Measurements from ENCODE around the gene ADGRF4. TPM values are rescaled to one million over a fixed set of nuclear protein-coding genes. Genes with fewer than 3 reads are reported as not detected.

Gene ADGRF4
- total RNA-seq, 1 experiment from 2014 or later, result not detected

- Histone ChIP-seq H2BK20ac (ENCODE audit: low read depth, low read length, poor library complexity, severe bottlenecking) (no peak overlapping the region), H3K9me3 (ENCODE audit: control insufficient read depth, low read depth, low read length) (no peaks in the 10 kb centered on the region), H3K79me1 (ENCODE audit: insufficient read depth, low read depth, low read length, poor library complexity, severe bottlenecking) (no peaks in the 10 kb centered on the region), H3T11ph (ENCODE audit: low read length) (no peak overlapping the region), H3K27me3 (ENCODE audit: insufficient read depth, low read length) (no peaks in the 10 kb centered on the region), H2BK5ac (ENCODE audit: insufficient read length, low read length) (no peak overlapping the region), H3K56ac (ENCODE audit: insufficient read length, low read depth, low read length) (no peak overlapping the region), H3K18ac (ENCODE audit: insufficient read length, low read depth, low read length) (no peak overlapping the region), H3K4ac (ENCODE audit: low read depth, low read length) (no peak overlapping the region), H4K8ac (replicated peaks; ENCODE audit: insufficient read length, low read depth, low read length) (no peak overlapping the region), H3K23ac (ENCODE audit: insufficient read length, low read depth, low read length) (no peak overlapping the region), H3K27ac (ENCODE audit: insufficient read length, low read depth, low read length) (no peak overlapping the region), H4K20me1 (ENCODE audit: control insufficient read depth, insufficient read depth, insufficient read length) (no peaks in the 10 kb centered on the region), H3K4me1 (ENCODE audit: insufficient read depth, low read length) (no peaks in the 10 kb centered on the region), H4K91ac (ENCODE audit: insufficient read length, low read depth, low read length) (no peak overlapping the region), H2BK15ac (ENCODE audit: low read depth, low read length) (no peak overlapping the region), H3K14ac (ENCODE audit: insufficient read depth, low read length) (no peak overlapping the region), H3K4me2 (ENCODE audit: insufficient read depth, insufficient read length, low read length) (no peak overlapping the region), H3K23me2 (ENCODE audit: insufficient read length, low read depth, low read length, poor library complexity, severe bottlenecking) (no peaks in the 10 kb centered on the region), H4K5ac (ENCODE audit: insufficient read length, low read depth, low read length) (no peak overlapping the region), H3K9ac (ENCODE audit: extremely low read depth, insufficient read length, low read length) (no peak overlapping the region), H2BK12ac (ENCODE audit: insufficient read length, low read depth, low read length) (no peak overlapping the region), H2AK5ac (ENCODE audit: insufficient read length, low read length) (no peak overlapping the region), H2AFZ (ENCODE audit: low read length) (no peak overlapping the region), H3K79me2 (ENCODE audit: insufficient read depth, low read length) (no peaks in the 10 kb centered on the region), H2BK120ac (ENCODE audit: low read depth, low read length, poor library complexity, severe bottlenecking) (no peak overlapping the region)
- H3K27me3 Mint-ChIP-seq (ENCODE audit: low read depth), result no peaks in the 10 kb centered on the region
- H3K9me3 Mint-ChIP-seq, result no peaks in the 10 kb centered on the region
- H3K36me3 Mint-ChIP-seq (ENCODE audit: insufficient read depth in 1 of 3, low read depth in 3 of 3), result no peaks in the 10 kb centered on the region; a peak in 1 of 7 replicates
- H3K4me1 Mint-ChIP-seq, result no peaks in the 10 kb centered on the region; a peak in 1 of 4 replicates
- TF ChIP-seq, protein P1, sequence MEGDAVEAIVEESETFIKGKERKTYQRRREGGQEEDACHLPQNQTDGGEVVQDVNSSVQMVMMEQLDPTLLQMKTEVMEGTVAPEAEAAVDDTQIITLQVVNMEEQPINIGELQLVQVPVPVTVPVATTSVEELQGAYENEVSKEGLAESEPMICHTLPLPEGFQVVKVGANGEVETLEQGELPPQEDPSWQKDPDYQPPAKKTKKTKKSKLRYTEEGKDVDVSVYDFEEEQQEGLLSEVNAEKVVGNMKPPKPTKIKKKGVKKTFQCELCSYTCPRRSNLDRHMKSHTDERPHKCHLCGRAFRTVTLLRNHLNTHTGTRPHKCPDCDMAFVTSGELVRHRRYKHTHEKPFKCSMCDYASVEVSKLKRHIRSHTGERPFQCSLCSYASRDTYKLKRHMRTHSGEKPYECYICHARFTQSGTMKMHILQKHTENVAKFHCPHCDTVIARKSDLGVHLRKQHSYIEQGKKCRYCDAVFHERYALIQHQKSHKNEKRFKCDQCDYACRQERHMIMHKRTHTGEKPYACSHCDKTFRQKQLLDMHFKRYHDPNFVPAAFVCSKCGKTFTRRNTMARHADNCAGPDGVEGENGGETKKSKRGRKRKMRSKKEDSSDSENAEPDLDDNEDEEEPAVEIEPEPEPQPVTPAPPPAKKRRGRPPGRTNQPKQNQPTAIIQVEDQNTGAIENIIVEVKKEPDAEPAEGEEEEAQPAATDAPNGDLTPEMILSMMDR (conservative IDR thresholded peaks at IDR 0.05), result no peak
- no peak for DNase-seq
- no CpG with 5 or more reads among the region's 4 CpGs for WGBS (ENCODE audit: extremely low coverage, insufficient read length, low lambda C conversion rate)
- H3K27ac Mint-ChIP-seq, result no peak overlapping the region
- H3K4me3 Mint-ChIP-seq, result no peak overlapping the region
Observed at GRCh38 chr6:47677381-47678100, 20.8 kb upstream of the ADGRF4 start.

Measured in H9 (cell line).